ENCODE measurements around the gene CREBBP. TPM values are rescaled to one million over a fixed set of nuclear protein-coding genes. Genes with fewer than 3 reads are reported as not detected.

The CREBBP gene
- polyA plus RNA-seq, 1 donor (not counting 4 experiments of a cell fraction or from before 2014, with no cell fraction given): 5.0 TPM

GRCh38 chr16:3677994-3678393, 202.5 kb downstream of the CREBBP start:
- TF ChIP-seq CTCF (optimal IDR thresholded peaks at IDR 0.05 in 1 of 3, IDR thresholded peaks at IDR 0.05 in 1 of 3, conservative IDR thresholded peaks at IDR 0.05 in 1 of 3; ENCODE audit: extremely low read depth in 1 of 3, insufficient read depth in 2 of 3, low read length in 3 of 3): no peak
- no peak for TF ChIP-seq EZH2 (IDR thresholded peaks at IDR 0.05; ENCODE audit: low read length)
- Histone ChIP-seq H4K20me1 (ENCODE audit: control insufficient read depth, extremely low read depth, insufficient read depth, low read length) (no peaks in the 10 kb centered on the region), H3K4me3 (ENCODE audit: control insufficient read depth in 2 of 3, extremely low read depth in 1 of 3, insufficient read depth in 2 of 3, low read depth in 1 of 3, low read length in 3 of 3) (no peak overlapping the region), H3K9ac (ENCODE audit: control insufficient read depth, extremely low read depth, insufficient read depth, low read length) (no peak overlapping the region), H3K79me2 (ENCODE audit: control insufficient read depth, insufficient read depth, low read length) (no peaks in the 10 kb centered on the region), H3K27me3 (ENCODE audit: control insufficient read depth, extremely low read depth, insufficient read depth, low read length) (no peaks in the 10 kb centered on the region), H3K9me1 (ENCODE audit: control insufficient read depth, extremely low read depth, insufficient read depth, low read length) (no peaks in the 10 kb centered on the region), H3K27ac (ENCODE audit: control insufficient read depth, insufficient read depth, low read length) (no peak overlapping the region), H3K4me2 (ENCODE audit: control insufficient read depth, extremely low read depth, insufficient read depth, low read depth, low read length) (no peak overlapping the region), H3K36me3 (ENCODE audit: control insufficient read depth in 2 of 2, extremely low read depth in 1 of 2, insufficient read depth in 2 of 2, low read length in 2 of 2) (peaks cover 22 to 31% of the 10 kb centered on the region in 2 experiments), H3K9me3 (ENCODE audit: control insufficient read depth, low read depth, low read length) (no peaks in the 10 kb centered on the region), H2AFZ (ENCODE audit: control insufficient read depth, low read length) (no peak overlapping the region), H3K4me1 (ENCODE audit: control insufficient read depth, extremely low read depth, insufficient read depth, low read length) (no peaks in the 10 kb centered on the region)
- no peak for DNase-seq (ENCODE audit: low read depth, low spot score)
- FAIRE-seq: no peak
- dilution Hi-C loops (cut with MboI; ENCODE audit: extremely low pct_ligation_motif_present, low sequenced_read_pairs): no loop called here

GRCh38 chr16:3675601-3676130, 204.8 kb downstream of the CREBBP start:
- no peak overlapping the region for H3K27ac ChIP-seq (ENCODE audit: control insufficient read depth, insufficient read depth, low read length)
- TF ChIP-seq CTCF (optimal IDR thresholded peaks at IDR 0.05 in 1 of 3, IDR thresholded peaks at IDR 0.05 in 1 of 3, conservative IDR thresholded peaks at IDR 0.05 in 1 of 3; ENCODE audit: extremely low read depth in 1 of 3, insufficient read depth in 2 of 3, low read length in 3 of 3): no peak
- TF ChIP-seq EZH2 (IDR thresholded peaks at IDR 0.05; ENCODE audit: low read length): no peak
- H3K9ac ChIP-seq (ENCODE audit: control insufficient read depth, extremely low read depth, insufficient read depth, low read length): no peak overlapping the region
- no peak overlapping the region for H3K4me3 ChIP-seq (ENCODE audit: control insufficient read depth in 2 of 3, extremely low read depth in 1 of 3, insufficient read depth in 2 of 3, low read depth in 1 of 3, low read length in 3 of 3)
- no peaks in the 10 kb centered on the region for H3K27me3 ChIP-seq (ENCODE audit: control insufficient read depth, extremely low read depth, insufficient read depth, low read length)
- FAIRE-seq (no peak), DNase-seq (ENCODE audit: low read depth, low spot score) (no peak)
- H3K4me1 ChIP-seq (ENCODE audit: control insufficient read depth, extremely low read depth, insufficient read depth, low read length): no peaks in the 10 kb centered on the region
- H4K20me1 ChIP-seq (ENCODE audit: control insufficient read depth, extremely low read depth, insufficient read depth, low read length): no peaks in the 10 kb centered on the region
- H3K9me3 ChIP-seq (ENCODE audit: control insufficient read depth, low read depth, low read length): no peaks in the 10 kb centered on the region
- H3K4me2 ChIP-seq (ENCODE audit: control insufficient read depth, extremely low read depth, insufficient read depth, low read depth, low read length): no peak overlapping the region
- peaks cover 26 to 36% of the 10 kb centered on the region in 2 experiments for H3K36me3 ChIP-seq (ENCODE audit: control insufficient read depth in 2 of 2, extremely low read depth in 1 of 2, insufficient read depth in 2 of 2, low read length in 2 of 2)
- dilution Hi-C loops (cut with MboI; ENCODE audit: extremely low pct_ligation_motif_present, low sequenced_read_pairs): no loop called here
- no peaks in the 10 kb centered on the region for H3K79me2 ChIP-seq (ENCODE audit: control insufficient read depth, insufficient read depth, low read length)
- no peaks in the 10 kb centered on the region for H3K9me1 ChIP-seq (ENCODE audit: control insufficient read depth, extremely low read depth, insufficient read depth, low read length)
- H2AFZ ChIP-seq (ENCODE audit: control insufficient read depth, low read length): no peak overlapping the region

Other genes starting within 250 kb of the CREBBP start
- 3.0 to 10.8 TPM (median 5.2 TPM) in 3 replicates for gene DNASE1, start 226.0 kb downstream of the CREBBP start, polyA plus RNA-seq
- gene TRAP1, start 163.2 kb downstream of the CREBBP start, polyA plus RNA-seq: 92.1 to 136 TPM (median 106 TPM) in 3 replicates
- 2.9 to 7.6 TPM (median 3.0 TPM) in 3 replicates for gene ADCY9, start 235.7 kb upstream of the CREBBP start, polyA plus RNA-seq